HG03108 (cell line): Measurements from ENCODE around the gene PLXNA2.

Experiments used
- ATAC-seq: cut with Tn5 transposase; IDR thresholded peaks from one replicate; pipeline ENCODE4 v1.9.1; 2021; ENCODE audit warnings: moderate library complexity; ENCODE audit not compliant: unreplicated experiment

PLXNA2 gene

DNA sequence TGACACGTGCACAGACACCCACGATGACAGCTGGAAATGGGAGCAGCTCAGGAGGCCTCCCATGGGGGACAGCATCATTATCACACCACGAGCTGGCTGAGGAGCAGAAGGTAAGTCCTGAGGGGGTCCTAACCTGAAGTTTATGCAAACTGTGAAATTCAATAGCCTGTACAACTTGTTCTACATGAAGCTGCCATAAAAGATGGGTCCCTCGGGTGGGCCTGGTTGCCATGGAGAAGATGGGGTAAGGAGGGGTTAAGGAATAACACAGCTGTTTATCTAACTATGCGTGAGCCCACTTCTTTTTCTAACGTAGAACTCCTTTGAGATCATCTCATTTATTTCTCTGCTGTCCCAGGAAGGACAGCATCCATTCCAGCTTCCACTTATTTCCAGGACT is 169.8 kb downstream of the PLXNA2 start:
- no peak for ATAC-seq

- ATAC-seq, result no peak
Measured at GRCh38 chr1:208071435-208072031, 172.7 kb downstream of the PLXNA2 start.

GRCh38 chr1:208069908-208070307 is 174.3 kb downstream of the PLXNA2 start:
- no peak for ATAC-seq

DNA sequence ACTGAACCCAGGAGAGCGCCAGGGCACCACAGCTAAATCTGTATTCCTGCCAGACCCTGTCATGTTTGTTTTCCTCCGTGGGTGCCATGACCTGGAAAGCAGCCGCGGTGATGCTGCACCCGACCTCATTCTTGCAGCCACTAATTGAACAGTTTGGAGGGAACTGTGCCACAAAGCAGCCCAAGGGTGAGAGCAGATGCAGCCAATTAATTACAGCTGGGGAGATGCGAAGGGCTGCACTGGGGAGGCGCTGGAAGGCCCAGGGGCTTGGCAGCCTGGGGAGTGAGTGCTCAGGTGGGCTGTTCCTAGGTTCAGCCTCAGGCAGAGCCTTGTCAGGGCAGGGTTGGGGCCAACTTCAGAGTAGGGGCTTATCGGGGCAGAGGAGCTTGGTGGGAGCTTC is 174.9 kb downstream of the PLXNA2 start:
- ATAC-seq, result no peak

DNA sequence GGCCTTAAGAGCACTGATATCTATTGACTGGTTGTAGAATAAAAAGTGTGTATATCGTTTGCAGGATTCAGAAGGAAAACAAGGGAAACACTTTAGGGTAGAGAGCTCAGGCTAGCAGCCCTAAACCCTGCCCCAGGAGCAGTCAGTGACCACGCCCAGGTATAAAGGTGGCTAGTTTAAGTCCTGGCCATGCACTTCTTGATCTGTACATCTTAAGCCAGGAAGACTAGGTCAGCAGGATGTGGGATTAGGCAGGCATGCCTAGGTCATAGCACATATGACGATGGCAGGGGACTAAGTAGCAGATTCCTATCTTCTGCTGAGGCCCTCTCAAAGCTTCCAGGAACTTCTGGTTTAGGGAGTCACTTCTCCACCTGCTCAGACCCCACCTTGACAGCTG is 175.3 kb downstream of the PLXNA2 start:
- no peak for ATAC-seq

DNA sequence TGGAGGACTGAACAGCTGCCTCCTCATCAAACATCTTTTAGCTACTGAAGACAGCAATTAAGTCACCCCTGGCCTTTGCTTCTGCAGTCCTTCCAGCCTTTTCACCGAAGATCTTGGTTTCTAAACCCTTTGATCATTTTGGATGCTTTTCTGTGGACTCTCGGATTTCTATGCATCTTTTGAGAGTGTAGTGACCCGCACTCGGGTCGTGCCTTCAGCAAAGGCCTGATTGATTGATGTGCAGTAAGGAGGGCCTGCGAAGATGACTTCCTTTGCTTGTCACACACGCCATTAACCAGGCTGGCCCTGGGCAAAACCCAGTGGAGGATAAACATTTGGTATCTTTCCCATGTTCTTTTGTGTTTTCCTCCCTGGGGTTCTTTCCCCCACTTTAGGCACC is 175.8 kb downstream of the PLXNA2 start:
- ATAC-seq, result no peak

DNA sequence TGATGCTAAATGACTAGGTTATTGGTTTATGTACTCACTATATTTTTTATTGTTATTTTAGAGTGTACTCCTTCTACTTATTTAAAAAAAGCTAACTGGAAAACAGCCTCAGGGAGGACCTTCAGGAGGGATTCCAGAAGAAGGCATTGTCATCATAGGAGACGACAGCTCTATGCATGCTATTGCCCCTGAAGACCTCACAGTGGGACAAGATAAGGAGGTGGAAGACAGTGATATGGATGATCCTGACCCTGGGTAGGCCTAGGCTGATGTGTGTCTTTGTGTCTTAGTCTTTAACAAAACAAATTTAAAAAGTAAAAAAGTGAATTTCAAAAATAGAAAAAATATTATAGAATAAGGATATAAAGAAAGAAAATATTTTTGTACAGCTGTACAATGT is 177.6 kb downstream of the PLXNA2 start:
- ATAC-seq, result no peak

DNA sequence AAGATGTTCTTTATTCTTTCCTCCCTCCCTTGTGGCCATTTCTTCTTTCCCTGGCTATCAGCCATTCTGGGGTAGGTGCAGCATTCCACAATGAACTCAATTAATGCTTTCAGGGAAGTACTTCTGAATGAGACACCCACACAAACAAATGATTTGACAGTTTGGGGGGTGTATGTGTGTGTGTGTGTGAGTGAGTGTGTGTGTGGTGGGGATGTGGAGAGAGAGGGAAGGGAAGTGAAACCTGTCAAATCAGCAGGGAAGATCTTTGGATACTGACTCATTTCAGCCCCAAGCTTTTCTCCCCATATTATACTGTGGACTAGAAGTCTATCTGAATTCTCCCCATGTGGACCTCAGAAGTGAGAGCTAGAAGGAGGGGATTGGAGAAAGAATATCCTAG is 178.3 kb downstream of the PLXNA2 start:
- no peak for ATAC-seq

GRCh38 chr1:208061632-208062031 is 182.6 kb downstream of the PLXNA2 start:
- ATAC-seq, result no peak

- no peak for ATAC-seq
Measured at GRCh38 chr1:208061118-208061517, 183.1 kb downstream of the PLXNA2 start.

GRCh38 chr1:208060215-208060869 is 183.8 kb downstream of the PLXNA2 start:
- ATAC-seq, result no peak

- ATAC-seq, result no peak
Measured at GRCh38 chr1:208059409-208060001, 184.7 kb downstream of the PLXNA2 start.

GRCh38 chr1:208058756-208059155 is 185.4 kb downstream of the PLXNA2 start:
- ATAC-seq, result no peak

- no peak for ATAC-seq
Measured at GRCh38 chr1:208058267-208058666, 185.9 kb downstream of the PLXNA2 start.

- ATAC-seq, result no peak
Measured at GRCh38 chr1:208057056-208057455, 187.1 kb downstream of the PLXNA2 start.

DNA sequence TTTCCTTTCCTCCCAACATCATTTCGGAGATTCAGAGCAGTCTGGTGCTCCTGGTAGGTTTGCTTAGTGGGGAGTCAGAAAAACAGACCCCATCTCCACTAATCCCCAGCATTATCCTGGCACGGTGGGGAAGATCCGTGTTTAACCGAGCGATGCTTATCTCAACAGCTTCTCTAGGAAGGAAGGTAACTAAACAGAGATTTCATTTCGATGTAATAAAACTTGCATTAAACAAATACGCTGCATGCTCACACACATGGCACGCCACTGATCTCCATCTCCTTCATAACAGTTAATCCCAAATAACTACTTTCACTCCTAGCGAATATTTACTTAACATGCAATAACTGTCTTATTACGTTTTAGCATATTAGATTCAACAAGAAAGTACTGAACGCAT is 188.6 kb downstream of the PLXNA2 start:
- no peak for ATAC-seq

- no peak for ATAC-seq
Measured at GRCh38 chr1:208054911-208055379, 189.2 kb downstream of the PLXNA2 start.

- ATAC-seq, result no peak
Measured at GRCh38 chr1:208054485-208054884, 189.7 kb downstream of the PLXNA2 start.

DNA sequence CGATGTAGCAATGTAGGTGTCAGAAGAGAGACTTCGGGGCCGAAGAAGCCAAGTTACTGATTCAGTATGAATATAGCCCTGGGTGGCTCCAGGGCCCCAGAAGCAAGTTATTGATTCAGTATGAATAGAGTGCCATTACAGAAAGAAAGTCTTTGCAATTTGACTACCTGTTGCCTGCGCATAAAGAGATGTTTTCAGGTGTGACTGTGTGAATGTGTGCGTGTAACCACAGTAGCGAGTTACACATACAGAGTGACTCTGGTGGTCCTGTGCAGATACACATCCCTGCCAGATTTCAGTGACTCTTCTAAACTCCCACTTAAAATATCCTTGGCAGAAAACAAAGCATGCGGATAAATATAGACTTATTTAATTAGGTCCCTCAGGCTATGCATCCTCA is 190.5 kb downstream of the PLXNA2 start:
- ATAC-seq, result no peak

GRCh38 chr1:208052926-208053407 is 191.2 kb downstream of the PLXNA2 start:
- ATAC-seq, result no peak

DNA sequence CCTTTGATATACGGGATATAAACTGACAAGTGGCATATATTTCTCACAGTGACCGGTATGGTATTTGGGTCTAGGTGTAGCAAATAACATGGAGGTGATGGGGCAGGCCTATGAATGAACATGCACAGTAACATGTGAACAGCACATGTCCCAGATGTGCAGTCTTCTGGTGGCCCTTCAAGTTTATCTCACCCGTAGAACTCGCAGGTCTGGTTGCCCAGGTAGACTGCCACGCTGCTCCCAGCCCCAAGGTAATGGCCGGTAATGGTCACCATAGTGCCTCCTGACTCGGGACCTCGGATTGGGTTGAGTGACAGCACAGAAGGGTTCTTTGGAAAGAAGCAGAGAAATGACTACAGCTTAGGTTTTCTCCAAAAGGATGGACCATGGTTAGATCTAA is 192.0 kb downstream of the PLXNA2 start:
- no peak for ATAC-seq

GRCh38 chr1:208051651-208052050 is 192.5 kb downstream of the PLXNA2 start:
- ATAC-seq, result no peak
